ENCODE data around the gene TBC1D1.

TBC1D1 gene

DNA sequence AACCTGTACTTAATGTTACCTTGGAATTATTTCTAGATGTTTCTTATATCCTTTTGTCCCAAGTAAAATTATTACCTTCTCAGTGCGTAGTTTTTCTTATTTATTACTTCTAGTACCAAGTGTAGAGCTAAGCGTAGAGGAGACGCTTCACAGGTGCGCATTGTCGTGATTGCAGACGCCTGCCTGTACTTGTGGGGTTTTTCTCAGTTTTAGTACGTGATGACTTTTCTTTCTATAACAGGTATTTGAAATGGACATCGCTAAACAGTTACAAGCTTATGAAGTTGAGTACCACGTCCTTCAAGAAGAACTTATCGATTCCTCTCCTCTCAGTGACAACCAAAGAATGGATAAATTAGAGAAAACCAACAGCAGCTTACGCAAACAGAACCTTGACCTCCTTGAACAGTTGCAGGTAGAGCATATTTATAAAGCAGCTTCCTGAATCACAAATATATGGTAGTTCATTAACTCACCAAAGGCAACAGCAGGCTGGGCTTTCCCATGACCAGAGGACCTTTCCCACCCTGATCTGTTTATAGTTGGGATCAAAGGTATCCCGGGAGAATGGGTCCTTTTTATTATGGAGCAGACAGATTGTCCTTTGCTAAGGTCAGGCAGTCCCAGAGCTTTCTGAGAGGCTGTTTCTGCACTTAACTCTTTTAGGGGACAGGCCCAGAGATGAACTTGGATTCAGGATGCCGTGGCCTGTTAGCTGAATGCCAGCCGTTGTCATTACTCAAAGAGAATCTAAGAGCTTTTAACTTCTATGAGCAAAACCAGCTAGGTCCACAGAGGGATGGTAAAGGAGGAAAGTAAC lies 242.2 kb downstream of the TBC1D1 start:
- no peak for DNase-seq

DNA sequence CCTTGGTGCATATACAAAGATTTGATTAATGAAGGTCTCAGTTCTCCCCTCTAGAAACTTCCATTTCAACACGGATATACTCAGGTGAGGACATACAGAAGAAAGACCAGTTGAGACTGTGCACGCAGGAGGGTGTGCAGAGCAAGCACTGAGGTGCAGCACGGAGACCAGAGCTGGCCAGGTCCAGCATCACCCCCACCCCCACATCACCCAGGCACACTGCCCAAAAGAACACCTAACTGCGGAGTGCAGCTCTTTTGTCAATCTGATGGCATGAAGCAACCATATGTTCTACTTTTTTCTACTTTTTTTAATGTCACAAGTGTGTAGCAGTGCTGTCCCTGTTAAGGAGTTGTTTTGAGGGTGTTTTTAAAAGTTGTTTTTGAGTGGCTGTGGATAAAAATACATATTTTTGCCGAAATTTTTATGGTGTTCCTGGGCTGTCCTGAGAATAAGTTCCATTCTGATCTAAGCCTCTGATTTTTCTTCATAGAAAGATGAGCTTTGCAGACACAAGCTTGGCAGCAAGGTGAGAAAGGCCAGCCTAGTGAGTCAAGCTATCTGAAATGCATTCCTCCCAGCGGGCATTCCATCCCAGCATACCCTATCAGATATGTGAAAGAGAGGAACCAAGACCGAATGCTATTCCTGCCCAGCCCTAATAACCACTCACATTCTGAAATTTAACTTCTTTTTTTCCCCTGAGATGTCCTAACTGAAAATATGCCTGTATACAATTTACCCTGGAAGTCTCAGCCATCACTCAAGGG lies 243.0 kb downstream of the TBC1D1 start:
- no peak for DNase-seq

- DNase-seq: no peak
Observed at GRCh38 chr4:38135201-38135600, 244.3 kb downstream of the TBC1D1 start.

GRCh38 chr4:38136604-38137003 lies 245.7 kb downstream of the TBC1D1 start:
- no peak for DNase-seq

DNA sequence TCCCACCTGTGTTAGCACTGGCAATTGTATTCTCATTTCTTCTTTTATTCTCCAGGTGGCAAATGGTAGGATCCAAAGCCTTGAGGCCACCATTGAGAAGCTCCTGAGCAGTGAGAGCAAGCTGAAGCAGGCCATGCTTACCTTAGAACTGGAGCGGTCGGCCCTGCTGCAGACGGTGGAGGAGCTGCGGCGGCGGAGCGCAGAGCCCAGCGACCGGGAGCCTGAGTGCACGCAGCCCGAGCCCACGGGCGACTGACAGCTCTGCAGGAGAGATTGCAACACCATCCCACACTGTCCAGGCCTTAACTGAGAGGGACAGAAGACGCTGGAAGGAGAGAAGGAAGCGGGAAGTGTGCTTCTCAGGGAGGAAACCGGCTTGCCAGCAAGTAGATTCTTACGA lies 246.2 kb downstream of the TBC1D1 start:
- no peak for DNase-seq

DNA sequence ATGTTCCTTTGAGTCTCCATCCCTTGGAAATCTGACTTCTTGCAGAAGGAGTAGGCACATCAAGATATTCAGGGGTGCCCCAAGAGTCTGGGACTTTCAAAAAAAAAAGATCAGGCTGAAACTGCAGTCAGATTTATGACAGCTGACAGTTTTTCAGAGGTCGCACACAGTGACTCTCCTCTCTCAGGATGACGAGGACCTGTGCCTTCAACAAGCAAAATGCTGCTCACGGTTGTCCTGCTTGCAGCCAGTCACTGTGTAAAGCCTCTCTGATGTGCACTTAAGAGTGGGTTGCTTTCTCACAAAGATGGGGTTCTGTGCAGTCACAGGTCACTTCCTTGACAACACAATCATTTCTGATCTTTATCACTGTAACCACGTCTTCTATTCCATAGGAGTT lies 247.5 kb downstream of the TBC1D1 start:
- no peak for DNase-seq

DNA sequence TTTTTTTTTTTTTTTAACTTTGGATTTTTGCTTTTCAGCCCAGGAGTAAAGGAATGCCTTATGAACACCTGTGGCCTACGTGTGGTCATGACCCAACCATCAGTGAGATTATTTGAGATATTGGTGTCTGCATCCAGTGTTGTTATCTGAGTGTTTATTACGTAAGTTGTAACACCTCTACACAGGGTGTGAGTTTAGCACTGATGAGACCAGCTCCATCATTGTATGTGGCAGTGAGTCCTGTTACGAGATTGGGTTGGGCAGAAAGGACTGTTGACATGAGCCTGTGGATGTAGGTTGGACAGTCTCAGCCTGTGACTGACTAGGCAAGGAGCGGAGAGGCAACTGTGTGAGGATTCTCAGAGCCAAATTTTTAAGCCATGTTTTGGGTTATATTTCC lies 248.3 kb downstream of the TBC1D1 start:
- no peak for DNase-seq

- DNase-seq: no peak
Observed at GRCh38 chr4:38140643-38141203, 249.8 kb downstream of the TBC1D1 start.

GRCh38 chr4:38141808-38142500 lies 251.1 kb downstream of the TBC1D1 start:
- DNase-seq: no peak

DNA sequence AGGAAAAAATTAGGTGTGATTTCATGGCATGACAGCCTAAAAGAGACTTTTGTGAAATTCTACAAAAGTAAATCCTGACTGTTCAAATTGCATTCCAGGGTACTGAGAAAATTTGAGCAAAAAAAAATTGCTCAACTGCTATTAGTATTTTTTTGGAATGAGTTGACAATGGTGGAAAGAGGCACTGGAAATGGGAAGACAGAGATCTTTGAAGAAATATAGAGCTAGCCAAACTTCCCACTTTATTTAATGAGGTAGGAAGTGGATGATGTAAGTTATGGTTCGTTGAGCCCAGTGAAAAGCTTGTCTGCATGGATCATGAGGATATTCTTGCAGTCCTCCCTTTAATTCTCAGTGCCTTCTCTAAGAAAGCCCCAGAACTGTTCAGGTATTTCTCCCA lies 253.1 kb downstream of the TBC1D1 start:
- DNase-seq: no peak

GRCh38 chr4:38145033-38145678 lies 254.3 kb downstream of the TBC1D1 start:
- no peak for DNase-seq

DNA sequence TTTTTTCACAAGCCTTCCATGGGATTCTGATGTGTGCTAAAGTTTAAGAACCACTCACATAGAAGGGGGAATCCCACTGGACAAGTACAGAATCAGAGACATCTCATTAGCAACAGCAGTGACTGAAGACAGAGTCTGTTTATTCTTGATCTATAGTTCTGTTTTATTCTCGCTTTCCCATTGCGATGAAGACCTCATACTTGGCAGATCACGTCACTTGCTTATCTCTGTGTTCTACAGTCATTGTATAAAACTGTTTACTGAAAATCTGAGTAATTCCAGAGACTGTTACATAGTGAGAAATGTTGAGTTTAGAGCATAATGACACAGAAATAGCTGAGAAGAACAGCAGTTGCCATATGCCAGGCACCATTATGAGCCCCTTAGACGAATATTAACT lies 254.9 kb downstream of the TBC1D1 start:
- no peak for DNase-seq

- no peak for DNase-seq
Observed at GRCh38 chr4:38146383-38146782, 255.5 kb downstream of the TBC1D1 start.

DNA sequence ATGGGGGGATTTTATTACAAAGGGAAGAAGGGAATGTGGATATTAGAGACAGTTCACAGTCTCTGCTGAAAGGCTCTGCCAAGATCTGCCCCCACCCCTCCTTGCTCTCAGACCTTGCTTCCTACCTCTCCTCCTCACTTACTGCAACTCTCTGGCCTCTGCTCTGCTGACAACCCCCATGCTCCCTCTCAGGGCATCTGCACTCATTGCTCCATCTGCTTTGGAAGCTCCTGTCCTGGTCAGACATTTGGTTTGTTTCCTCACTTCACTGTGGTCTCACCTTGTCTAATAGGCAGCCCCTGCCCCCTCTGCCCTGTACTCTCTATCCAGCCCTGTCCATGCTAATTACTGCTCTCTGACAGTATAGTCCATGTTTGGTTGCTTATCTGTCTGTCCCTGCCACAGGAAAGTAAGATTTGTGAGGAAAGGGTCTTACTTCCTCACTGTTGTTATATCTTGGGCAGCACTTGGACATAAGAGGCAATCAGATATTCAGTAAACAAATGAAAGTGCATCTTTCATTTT lies 258.6 kb downstream of the TBC1D1 start:
- DNase-seq: no peak

DNA sequence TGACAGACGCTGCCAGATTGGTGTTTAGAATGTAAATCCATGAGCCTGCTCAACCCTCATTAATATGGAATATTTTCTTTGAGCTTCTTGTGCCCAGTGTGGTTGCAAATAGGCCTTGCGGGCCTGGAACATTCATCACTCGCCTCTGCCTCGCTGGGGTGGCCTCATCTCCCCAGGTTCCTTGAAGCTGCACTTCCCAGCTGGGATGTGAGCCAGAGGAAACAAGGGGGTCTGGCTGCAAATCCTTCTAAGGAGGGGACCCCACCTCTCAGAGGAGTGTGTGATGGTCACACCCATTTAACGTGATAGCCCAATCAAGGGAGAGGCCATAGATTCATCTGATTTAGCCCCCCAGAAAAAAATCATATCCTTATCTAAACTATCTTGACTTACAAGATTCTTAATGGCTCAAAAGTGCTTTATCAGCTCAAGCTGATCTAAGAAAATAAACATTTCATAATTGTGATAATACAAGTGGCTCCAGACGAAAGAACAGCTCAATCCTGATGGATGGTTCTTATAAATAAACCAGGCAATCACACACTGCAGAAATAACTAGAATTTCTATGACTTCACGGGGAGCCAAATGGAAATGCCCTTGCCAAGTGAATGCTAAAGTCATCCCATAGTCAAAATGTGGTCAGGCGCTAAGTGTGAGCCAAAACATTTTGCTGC lies 259.2 kb downstream of the TBC1D1 start:
- DNase-seq: no peak

DNA sequence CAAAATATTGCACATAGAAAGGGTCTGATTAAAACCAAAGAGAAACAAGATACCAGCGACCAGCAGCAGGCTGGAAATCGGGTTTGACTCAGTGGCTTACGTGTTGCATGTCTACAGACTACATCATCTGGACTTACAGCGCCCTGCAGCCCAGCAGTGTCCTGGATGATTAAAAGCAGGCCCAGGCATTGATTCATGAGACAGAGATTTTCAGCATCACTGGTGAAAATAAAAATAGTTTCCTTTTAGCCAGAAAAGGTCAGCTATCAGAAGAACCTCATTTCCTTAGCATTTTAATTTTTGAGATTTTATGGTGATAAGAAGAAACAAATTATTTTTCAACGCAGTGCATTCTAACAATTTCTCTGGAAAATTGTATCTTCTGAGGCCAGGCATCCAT lies 259.9 kb downstream of the TBC1D1 start:
- no peak for DNase-seq

DNA sequence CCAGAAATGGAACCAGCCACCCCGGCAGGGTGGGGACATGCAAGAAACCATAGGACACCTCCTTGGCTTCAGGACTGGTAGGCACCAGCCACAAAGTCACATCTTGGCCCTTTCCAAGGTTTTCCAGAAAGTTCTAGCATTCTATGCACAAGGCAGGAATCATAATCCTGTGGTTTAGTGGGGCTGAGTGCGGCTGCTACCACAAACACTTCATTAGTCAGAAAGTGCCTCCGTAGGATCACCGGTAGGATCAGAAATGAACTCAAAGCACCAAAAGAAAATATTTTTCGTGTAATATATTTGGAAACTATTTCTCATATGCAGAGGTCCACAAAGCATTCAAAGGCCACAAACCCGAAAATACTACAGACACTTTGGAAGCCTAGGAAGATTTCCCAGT lies 261.0 kb downstream of the TBC1D1 start:
- DNase-seq: no peak

DNA sequence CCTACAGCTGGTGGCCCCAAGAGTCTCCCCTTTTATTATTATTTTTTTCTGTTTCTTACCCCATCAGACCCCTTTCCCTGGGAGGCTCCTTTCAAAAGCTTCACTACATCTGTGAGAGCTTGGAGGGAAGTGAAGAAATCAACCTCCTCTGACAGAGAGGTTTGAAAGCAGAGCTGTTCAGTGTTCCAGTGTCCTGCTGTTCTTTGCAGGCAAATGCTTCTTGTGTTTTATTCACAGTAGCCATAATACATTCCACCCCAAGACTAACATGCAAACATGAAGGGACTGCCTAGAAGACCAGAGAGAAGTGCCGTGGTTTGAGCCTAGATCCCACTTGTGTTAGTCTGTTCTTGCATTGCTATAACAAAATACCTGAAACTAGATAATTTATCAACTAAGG lies 261.4 kb downstream of the TBC1D1 start:
- DNase-seq: no peak

- DNase-seq: no peak
Observed at GRCh38 chr4:38152721-38153386, 262.0 kb downstream of the TBC1D1 start.

GRCh38 chr4:38153387-38153760 lies 262.5 kb downstream of the TBC1D1 start:
- no peak for DNase-seq

GRCh38 chr4:38154252-38154651 lies 263.4 kb downstream of the TBC1D1 start:
- no peak for DNase-seq
